Skeletal muscle tissue (tissue), 4 donors: ENCODE results near the gene MAF. TPM values are rescaled to one million over a fixed set of nuclear protein-coding genes. Genes with fewer than 3 reads are reported as not detected.

Experiments used
- H3K27ac ChIP-seq: one replicate; pipeline ENCODE4 v1.7.0; 2013; ENCODE audit warnings: mild to moderate bottlenecking, low read depth, low read length, inconsistent platforms
- H3K27me3 ChIP-seq, 3 donors: one replicate each; pipeline ENCODE4 v1.7.0; 2013; ENCODE audit warnings: low read length in 3 of 3; ENCODE audit not compliant: control insufficient read depth in 3 of 3, insufficient read depth in 3 of 3
- H3K36me3 ChIP-seq, 3 donors: one replicate each; pipeline ENCODE4 v1.7.0; 2013; ENCODE audit warnings: low read length in 3 of 3; ENCODE audit not compliant: control insufficient read depth in 3 of 3, insufficient read depth in 3 of 3
- H3K4me1 ChIP-seq, 3 donors: one replicate each; pipeline ENCODE4 v1.7.0; 2013; ENCODE audit warnings: low read length in 3 of 3, mild to moderate bottlenecking in 3 of 3; ENCODE audit not compliant: control insufficient read depth in 3 of 3, insufficient read depth in 3 of 3
- H3K4me3 ChIP-seq, 3 donors: one replicate each; pipeline ENCODE4 v1.7.0; 2013; ENCODE audit warnings: low read length in 3 of 3
- H3K9ac ChIP-seq, 3 donors: one replicate each; pipeline ENCODE4 v1.7.0; 2013; ENCODE audit warnings: low read length in 3 of 3, mild to moderate bottlenecking in 3 of 3, moderate library complexity in 2 of 3, low read depth in 1 of 3
- H3K9me3 ChIP-seq, 3 donors: one replicate each; pipeline ENCODE4 v1.7.0; 2013; ENCODE audit warnings: low read length in 3 of 3; ENCODE audit not compliant: control insufficient read depth in 3 of 3
- total RNA-seq: library from RNA; depleted of rRNA; stranded (reverse); fragments of >200 nt; gene quantifications from one replicate; pipeline ENCODE4 v1.2.3, GENCODE V29; 2014
- donor health status: Osteomylitis.

Gene MAF
- total RNA-seq, 1 donor from 2014 or later = 17.2 TPM

DNA sequence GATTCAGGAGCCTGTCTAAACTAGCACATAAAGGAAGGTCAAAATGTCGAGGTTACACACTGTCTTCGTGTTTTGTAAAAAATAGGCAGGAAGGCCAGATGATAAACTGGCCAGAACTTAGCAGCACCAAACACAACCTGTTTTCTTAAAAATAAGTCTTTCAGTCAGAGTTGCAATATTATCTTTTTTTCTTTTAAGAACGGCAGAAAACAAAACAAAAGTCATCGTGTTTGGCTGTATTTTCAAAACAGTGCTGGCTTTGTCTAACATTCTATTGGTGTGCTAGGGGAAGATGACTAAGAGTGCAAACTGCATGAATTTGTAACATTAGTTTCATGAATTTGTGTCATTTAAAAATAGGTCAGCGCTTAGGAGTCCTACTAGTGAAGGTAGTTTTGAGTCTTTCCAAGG lies 5.3 kb downstream of the MAF start:
- H3K4me1 ChIP-seq = peaks cover 19 to 27% (median 22%) of the 10 kb centered on the region in 3 donors

DNA sequence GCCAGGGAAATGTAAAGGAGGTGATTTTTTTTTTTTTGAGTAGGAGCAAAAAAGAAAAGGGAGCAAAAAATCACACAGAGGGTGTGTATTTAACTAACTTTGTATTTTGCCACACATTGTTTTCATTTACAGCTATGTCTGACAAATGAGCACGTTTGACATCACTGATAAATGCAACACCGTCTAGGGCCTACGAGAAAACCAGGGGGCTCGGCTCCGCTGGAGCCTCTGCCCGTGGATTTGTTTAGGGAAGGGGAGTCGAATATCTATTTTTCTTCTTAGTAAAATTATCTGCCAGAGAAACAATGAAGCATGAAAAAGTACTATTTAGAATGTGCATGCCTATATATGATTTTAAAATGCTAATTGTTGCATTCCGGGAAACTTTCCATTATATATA lies 6.8 kb downstream of the MAF start:
- Histone ChIP-seq H3K27ac (peak overlapping the region; percentile 97), H3K27me3 (no peaks in the 10 kb centered on the region), H3K4me3 (peak overlapping the region; percentile 55 to 67 (median 59)), H3K36me3 (peaks cover 2% of the 10 kb centered on the region in 3 donors), H3K9me3 (no peaks in the 10 kb centered on the region), H3K4me1 (peaks cover 26 to 29% (median 27%) of the 10 kb centered on the region in 3 donors), H3K9ac (peak overlapping the region; percentile 80 to 98 (median 96))

More for the DNA sequence above, 5.3 kb downstream of the MAF start:
- Histone ChIP-seq H3K4me3 (peak overlapping the region; percentile 80 to 96 (median 93)), H3K9ac (peak overlapping the region; percentile 80 to 98 (median 96)), H3K9me3 (no peaks in the 10 kb centered on the region), H3K27me3 (no peaks in the 10 kb centered on the region), H3K27ac (peak overlapping the region; percentile 97), H3K36me3 (peaks cover 2 to 3% (median 3%) of the 10 kb centered on the region in 3 donors)

DNA sequence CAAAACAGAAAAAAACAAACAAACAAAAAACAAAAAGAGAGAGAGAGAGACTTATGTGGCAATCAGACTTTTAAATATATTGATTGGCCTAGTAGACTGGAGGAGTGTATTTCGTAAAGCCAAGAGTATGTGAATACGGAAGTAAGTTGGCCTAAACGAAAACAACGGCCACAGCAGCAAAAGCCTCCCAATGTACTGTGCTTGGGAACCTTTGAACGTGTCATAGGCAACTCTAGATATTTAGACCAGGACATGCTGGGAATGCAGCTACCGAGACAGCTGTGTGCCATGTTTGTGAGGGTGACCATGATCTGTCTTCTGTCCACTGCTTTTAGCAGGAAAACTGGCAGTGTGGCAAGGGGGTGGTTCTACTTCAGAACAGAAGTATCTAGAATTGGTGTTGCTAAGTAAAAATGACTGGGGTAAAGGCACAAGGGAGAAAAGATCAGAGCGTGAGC lies 7.4 kb downstream of the MAF start:
- H3K27me3 ChIP-seq = no peaks in the 10 kb centered on the region
- no peaks in the 10 kb centered on the region for H3K9me3 ChIP-seq
- peaks cover 0 to 2% (median 0%) of the 10 kb centered on the region in 3 donors for H3K36me3 ChIP-seq
- peak overlapping the region; percentile 80 to 98 (median 96) for H3K9ac ChIP-seq
- H3K4me1 ChIP-seq = peaks cover 30 to 32% (median 31%) of the 10 kb centered on the region in 3 donors
- H3K4me3 ChIP-seq = peak overlapping the region; percentile 55 to 67 (median 59)
- H3K27ac ChIP-seq = peak overlapping the region; percentile 97

DNA sequence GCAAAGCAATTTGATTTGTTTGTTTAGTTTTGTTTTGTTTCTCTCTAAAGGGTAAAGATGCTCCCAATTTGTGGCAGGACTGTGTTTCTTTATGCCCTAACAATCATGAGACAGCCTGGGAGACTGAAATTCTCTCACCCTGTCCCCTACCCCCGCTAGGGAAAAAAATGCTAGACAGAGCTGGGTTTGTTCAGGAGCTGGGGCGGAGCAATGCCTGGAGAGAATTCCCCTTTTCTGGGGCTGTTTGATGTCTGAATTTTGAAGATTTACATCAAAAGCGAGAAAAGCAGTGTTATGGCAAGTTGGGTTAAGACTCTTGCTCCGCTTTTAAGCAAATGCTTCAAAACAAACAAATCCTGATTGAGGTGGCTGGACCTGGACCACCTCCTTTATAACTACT lies 8.4 kb downstream of the MAF start:
- Histone ChIP-seq H3K9ac (peak overlapping the region; percentile 80 to 98 (median 96)), H3K4me1 (peaks cover 32 to 37% (median 36%) of the 10 kb centered on the region in 3 donors), H3K4me3 (peak overlapping the region; percentile 55 to 67 (median 59)), H3K36me3 (no peaks in the 10 kb centered on the region), H3K27me3 (no peaks in the 10 kb centered on the region), H3K9me3 (no peaks in the 10 kb centered on the region), H3K27ac (peak overlapping the region; percentile 97)

DNA sequence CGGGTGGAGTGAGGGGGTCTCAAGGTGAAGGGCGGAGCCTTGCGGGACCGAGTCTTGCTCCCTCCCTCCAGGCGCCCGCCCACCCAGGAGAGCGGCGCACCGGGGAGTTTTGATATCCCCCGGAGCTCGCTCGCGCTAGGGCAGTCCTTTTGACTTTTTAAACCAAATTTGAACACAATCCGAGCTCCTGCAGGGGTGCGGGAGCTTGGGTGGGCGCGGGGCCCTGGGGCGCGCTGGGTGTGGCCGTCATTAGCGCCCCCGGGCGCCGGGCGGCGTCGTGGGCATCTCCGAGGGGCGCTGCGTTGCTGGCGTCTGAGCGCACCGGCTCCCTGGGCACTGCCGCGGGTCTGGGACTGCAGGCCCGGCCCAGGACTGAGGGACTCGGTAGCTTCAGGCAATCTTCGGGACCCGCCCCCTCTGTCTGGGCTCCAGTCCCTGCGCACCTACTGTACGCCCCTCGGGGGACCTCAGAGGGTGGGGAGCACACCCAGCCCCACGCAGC lies 10.9 kb downstream of the MAF start:
- H3K9me3 ChIP-seq = no peaks in the 10 kb centered on the region
- H3K4me3 ChIP-seq = peak overlapping the region; percentile 62 to 65 (median 63)
- no peaks in the 10 kb centered on the region for H3K27me3 ChIP-seq
- peak overlapping the region; percentile 97 for H3K27ac ChIP-seq
- no peaks in the 10 kb centered on the region for H3K36me3 ChIP-seq
- H3K9ac ChIP-seq = peak overlapping the region; percentile 73 to 80 (median 79)
- H3K4me1 ChIP-seq = peaks cover 32 to 37% (median 36%) of the 10 kb centered on the region in 3 donors

DNA sequence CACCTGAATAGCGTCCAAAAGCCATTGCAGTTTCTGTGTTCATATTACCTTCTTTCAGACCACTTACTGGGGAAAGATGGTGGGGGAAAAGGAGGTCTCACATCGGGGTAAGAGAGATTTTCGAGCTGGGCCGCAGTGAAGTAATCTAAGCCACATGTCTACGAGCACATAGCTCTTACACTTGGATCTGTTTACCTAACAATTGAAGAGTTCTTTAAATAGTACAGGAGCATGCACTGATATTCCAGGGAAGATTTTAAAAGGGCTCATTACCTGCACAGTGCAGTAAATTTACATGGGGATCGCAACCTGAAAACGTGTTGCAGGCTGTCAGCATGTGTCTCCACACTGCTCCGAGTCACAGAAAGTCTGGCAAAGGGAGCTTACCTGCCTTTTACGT lies 12.6 kb downstream of the MAF start:
- Histone ChIP-seq H3K27ac (peak overlapping the region; percentile 60), H3K4me3 (peak overlapping the region; percentile 38 to 49 (median 42))

DNA sequence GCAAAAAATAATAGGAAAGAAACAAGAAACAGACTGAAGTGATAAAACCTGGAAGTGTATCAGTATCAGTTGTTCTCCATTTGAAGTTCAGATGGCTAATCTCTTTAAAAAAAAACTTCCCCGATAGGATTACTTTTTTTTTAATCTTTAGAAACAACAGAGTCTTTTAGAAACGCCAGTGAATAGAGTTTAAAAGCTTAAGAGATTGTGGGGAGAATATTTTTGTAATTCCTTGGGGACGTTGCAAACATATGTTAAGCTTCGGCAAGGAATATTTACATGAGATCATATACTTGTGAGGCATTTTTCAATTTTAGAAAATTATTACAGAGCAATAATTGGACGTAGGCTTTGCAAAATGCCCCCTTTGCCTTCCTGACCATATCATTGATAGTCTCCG lies 13.2 kb downstream of the MAF start:
- peaks cover 23 to 34% (median 29%) of the 10 kb centered on the region in 3 donors for H3K4me1 ChIP-seq
- H3K9me3 ChIP-seq = no peaks in the 10 kb centered on the region
- no peaks in the 10 kb centered on the region for H3K27me3 ChIP-seq
- no peak overlapping the region for H3K4me3 ChIP-seq
- H3K36me3 ChIP-seq = no peaks in the 10 kb centered on the region
- H3K27ac ChIP-seq = peak overlapping the region; percentile 60
- peak overlapping the region in 2 of 3 donors; percentile 64 to 78 for H3K9ac ChIP-seq

More for the DNA sequence above, 12.6 kb downstream of the MAF start:
- H3K4me1 ChIP-seq = peaks cover 26 to 37% (median 32%) of the 10 kb centered on the region in 3 donors
- H3K36me3 ChIP-seq = no peaks in the 10 kb centered on the region
- no peaks in the 10 kb centered on the region for H3K9me3 ChIP-seq
- H3K27me3 ChIP-seq = no peaks in the 10 kb centered on the region
- H3K9ac ChIP-seq = peak overlapping the region; percentile 63 to 78 (median 64)

DNA sequence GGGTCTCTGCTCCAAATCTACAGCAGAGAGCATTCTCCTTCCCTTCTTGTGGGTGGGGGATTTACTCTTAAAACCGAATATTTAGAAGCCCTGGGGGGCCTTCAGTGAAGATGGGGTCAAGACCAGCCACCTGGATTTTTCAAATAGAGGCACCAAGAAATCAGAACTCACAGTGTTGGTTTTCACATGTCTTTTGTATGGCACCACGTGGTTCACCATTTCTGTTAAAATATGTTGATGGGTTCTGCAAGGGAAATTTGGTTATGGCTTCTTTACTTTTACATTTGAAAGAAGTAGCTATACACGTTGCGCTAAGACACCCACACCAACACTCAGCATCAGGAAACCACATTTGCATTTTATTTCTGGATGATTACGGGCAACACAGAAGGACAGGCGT lies 17.7 kb downstream of the MAF start:
- no peaks in the 10 kb centered on the region for H3K27me3 ChIP-seq
- H3K27ac ChIP-seq = no peak overlapping the region
- H3K9ac ChIP-seq = no peak overlapping the region
- H3K4me3 ChIP-seq = no peak overlapping the region
- no peaks in the 10 kb centered on the region for H3K9me3 ChIP-seq
- peaks cover 0 to 8% (median 3%) of the 10 kb centered on the region in 3 donors for H3K4me1 ChIP-seq
- H3K36me3 ChIP-seq = no peaks in the 10 kb centered on the region

DNA sequence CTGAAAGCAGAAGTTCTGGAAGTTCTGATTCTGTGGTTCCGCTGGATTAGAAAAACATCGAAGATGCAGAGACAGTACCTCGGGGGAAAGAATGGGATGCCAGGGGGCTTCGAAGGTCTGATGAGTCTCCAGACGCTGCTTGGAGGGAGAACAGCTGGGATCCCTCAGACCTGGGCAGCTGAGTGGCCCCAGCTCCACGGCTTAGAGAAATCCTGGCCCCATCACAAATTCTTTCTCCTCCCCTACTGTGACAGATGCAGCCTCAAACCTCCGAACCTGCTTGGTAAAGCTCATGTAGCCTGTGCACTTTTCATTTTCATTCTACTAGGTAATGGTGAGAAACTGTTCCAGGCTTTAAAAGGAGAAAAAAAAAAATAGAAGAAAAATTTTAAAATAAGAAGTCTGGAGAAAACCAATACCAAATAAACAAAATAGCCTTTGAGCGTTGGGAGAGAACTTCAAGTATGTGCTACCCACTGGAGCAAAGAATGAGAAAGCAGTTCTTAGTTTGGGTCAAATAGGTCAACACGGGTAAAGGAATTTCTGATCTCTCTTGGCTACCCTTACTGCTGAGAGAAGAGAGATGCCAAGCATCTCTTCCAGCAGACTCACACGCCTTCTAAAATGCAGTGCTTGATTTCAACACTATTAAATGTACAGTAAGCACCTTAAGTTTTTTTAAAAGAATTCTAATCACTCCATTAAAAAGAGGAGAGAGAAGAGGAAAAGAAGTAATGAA lies 19.9 kb downstream of the MAF start:
- Histone ChIP-seq H3K36me3 (no peaks in the 10 kb centered on the region), H3K27me3 (no peaks in the 10 kb centered on the region), H3K9ac (no peak overlapping the region), H3K4me3 (no peak overlapping the region), H3K4me1 (peaks cover 0 to 7% (median 0%) of the 10 kb centered on the region in 3 donors), H3K27ac (no peak overlapping the region), H3K9me3 (no peaks in the 10 kb centered on the region)

DNA sequence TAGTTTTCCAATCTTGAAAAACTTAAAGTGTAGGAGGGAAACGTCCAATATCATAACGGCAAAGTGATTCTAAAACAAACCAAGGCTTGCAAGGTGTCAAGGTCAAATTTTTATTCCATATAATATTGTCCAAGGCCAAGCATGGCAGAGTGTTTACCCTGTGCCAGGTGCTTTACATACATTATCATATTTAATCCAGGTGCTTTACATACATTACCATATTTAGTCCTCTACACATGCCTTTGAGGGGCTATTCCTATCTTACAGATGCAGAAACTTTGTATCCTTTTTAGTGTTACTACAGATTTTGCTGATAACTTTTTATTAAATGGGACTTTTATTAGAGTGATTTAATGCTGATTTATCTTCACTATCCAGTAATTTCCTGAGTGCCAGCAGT lies 23.9 kb downstream of the MAF start:
- H3K27me3 ChIP-seq = no peaks in the 10 kb centered on the region
- H3K4me3 ChIP-seq = no peak overlapping the region
- no peaks in the 10 kb centered on the region for H3K9me3 ChIP-seq
- peaks cover 3 to 11% (median 11%) of the 10 kb centered on the region in 3 donors for H3K4me1 ChIP-seq
- no peak overlapping the region for H3K9ac ChIP-seq
- no peak overlapping the region for H3K27ac ChIP-seq
- no peaks in the 10 kb centered on the region for H3K36me3 ChIP-seq
